Testis (tissue), 3 donors: ENCODE results near the gene SKA3. TPM values are rescaled to one million over a fixed set of nuclear protein-coding genes. Genes with fewer than 3 reads are reported as not detected.
"Not testable (repeated sequence)": the region's sequence is repeated elsewhere in the genome, so short reads cannot be mapped to it uniquely, and the experiment has no call there.

ENCODE experiments used
- DNase-seq: peaks from one replicate; pipeline ENCODE4 v3.0.0-alpha.2; 2019
- H3K27ac ChIP-seq, 2 donors: fragments of 200-600 bp; sonication (generic); one replicate each; pipeline ENCODE4 v1.5.1; 2019
- H3K27me3 ChIP-seq: fragments of 200-600 bp; sonication (generic); one replicate; pipeline ENCODE4 v1.5.1; 2019
- H3K36me3 ChIP-seq: fragments of 200-600 bp; sonication (generic); one replicate; pipeline ENCODE4 v1.5.1; 2017; ENCODE audit warnings: low read depth; ENCODE audit errors: missing control alignments
- H3K4me1 ChIP-seq: fragments of 200-600 bp; sonication (generic); one replicate; pipeline ENCODE4 v1.5.1; 2019
- H3K4me3 ChIP-seq, 2 donors: fragments of 200-600 bp; sonication (generic); one replicate each; pipeline ENCODE4 v1.5.1; 2017 to 2019
- H3K9me3 ChIP-seq: fragments of 200-600 bp; sonication (generic); one replicate; pipeline ENCODE4 v1.5.1; 2017
- CTCF ChIP-seq, 3 experiments: fragments of 450-650 bp in 2 of 3; fragments of 200-600 bp in 1 of 3; sonication (generic) in 1 of 3; IDR thresholded peaks; one replicate each; pipeline ENCODE4 v1.5.1; 2016 to 2019; ENCODE audit warnings: antibody characterized with exemption in 3 of 3, mild to moderate bottlenecking in 2 of 3, moderate library complexity in 1 of 3
- POLR2A ChIP-seq: fragments of 450-650 bp; IDR thresholded peaks from one replicate; pipeline ENCODE4 v1.6.1; 2017; ENCODE audit warnings: antibody characterized with exemption, mild to moderate bottlenecking, moderate library complexity
- WGBS, 2 donors: methylation state at CpG; one replicate each; pipeline ENCODE4 v1.1.5; 2018; 5-methylcytosine and 5-hydroxymethylcytosine counted together
- intact Hi-C: fragments of 100-400 bp; cut with DNase I; formaldehyde crosslinking; loops from one replicate; pipeline ENCODE4 v1.15.1; 2023; ENCODE audit warnings: low total_unique reads
- polyA plus RNA-seq: library from polyadenylated mRNA; stranded (reverse); fragments of 350-450 nt; fragmentation: Illumina TruSeq; extraction: RNeasy Lipid Tissue Mini Kit (QIAGEN cat#74804); gene quantifications from one replicate; pipeline ENCODE4 v1.2.3, GENCODE V29; 2014; ENCODE audit warnings: low read depth, low replicate concordance; ENCODE audit not compliant: insufficient read depth
- total RNA-seq, 2 donors: library from RNA; depleted of rRNA; stranded (reverse); fragments of >200 nt; gene quantifications; one replicate each; pipeline ENCODE4 v1.2.3, GENCODE V29; 2016

The SKA3 gene
- total and polyA plus RNA-seq, 3 donors from 2014 or later, result 8.1 to 11.7 (median 8.7) TPM

- no peak for DNase-seq
- no peaks in the 10 kb centered on the region for H3K27me3 ChIP-seq
- no peaks in the 10 kb centered on the region for H3K9me3 ChIP-seq
- WGBS, 2 donors, result 78 to 86% methylated on average over 3 of the region's 3 CpGs
- no peaks in the 10 kb centered on the region for H3K4me1 ChIP-seq
- no peak overlapping the region for H3K4me3 ChIP-seq
- TF ChIP-seq POLR2A (no peak), CTCF (IDR thresholded peaks at IDR 0.05) (no peak)
- intact Hi-C loops, result no loop called here
- no peaks in the 10 kb centered on the region for H3K36me3 ChIP-seq
- no peak overlapping the region for H3K27ac ChIP-seq
These were observed 26.6 kb upstream of the SKA3 start for GRCh38 chr13:21202767-21203531.

- H3K36me3 ChIP-seq, H3K4me1 ChIP-seq, H3K9me3 ChIP-seq, DNase-seq, intact Hi-C loops, H3K4me3 ChIP-seq, H3K27me3 ChIP-seq, H3K27ac ChIP-seq: not testable (repeated sequence)
These were observed 25.3 kb upstream of the SKA3 start for GRCh38 chr13:21201456-21202190.

GRCh38 chr13:21198391-21198790, 22.0 kb upstream of the SKA3 start:
- H3K27ac ChIP-seq, intact Hi-C loops, H3K27me3 ChIP-seq, H3K4me3 ChIP-seq, H3K36me3 ChIP-seq, DNase-seq, H3K4me1 ChIP-seq, H3K9me3 ChIP-seq: not testable (repeated sequence)
- 82 to 85% methylated on average over 2 to 4 of the region's 4 CpGs for WGBS, 2 donors

- H3K4me1 ChIP-seq, H3K27me3 ChIP-seq, H3K36me3 ChIP-seq, H3K9me3 ChIP-seq, intact Hi-C loops, DNase-seq, H3K4me3 ChIP-seq, H3K27ac ChIP-seq: not testable (repeated sequence)
- WGBS, 2 donors, result 87 to 93% methylated on average over 5 to 9 of the region's 9 CpGs
These were observed 21.4 kb upstream of the SKA3 start for GRCh38 chr13:21197606-21198225.

GRCh38 chr13:21194756-21195155, 18.4 kb upstream of the SKA3 start:
- H3K36me3 ChIP-seq, H3K27me3 ChIP-seq, intact Hi-C loops, H3K4me1 ChIP-seq, H3K27ac ChIP-seq, H3K9me3 ChIP-seq, DNase-seq, H3K4me3 ChIP-seq: not testable (repeated sequence)
- 77 to 78% methylated on average over 2 of the region's 2 CpGs for WGBS, 2 donors

- H3K9me3 ChIP-seq, H3K4me1 ChIP-seq, DNase-seq, H3K36me3 ChIP-seq, H3K27ac ChIP-seq, intact Hi-C loops, H3K27me3 ChIP-seq: not testable (repeated sequence)
- peak overlapping the region in 1 of 2 donors; percentile 21 for H3K4me3 ChIP-seq
- WGBS, 2 donors, result 76% methylated on average over 12 of the region's 35 CpGs; no CpG with 5 or more reads in 1 of the 2 donors
These were observed 10.1 kb upstream of the SKA3 start for GRCh38 chr13:21186410-21186809.

- intact Hi-C loops, result no loop called here
- no peak for TF ChIP-seq CTCF (IDR thresholded peaks at IDR 0.05)
- no peak for TF ChIP-seq POLR2A
- no peaks in the 10 kb centered on the region for H3K27me3 ChIP-seq
- peaks cover 5% of the 10 kb centered on the region for H3K4me1 ChIP-seq
- no peaks in the 10 kb centered on the region for H3K36me3 ChIP-seq
- no peak overlapping the region for H3K4me3 ChIP-seq
- no peaks in the 10 kb centered on the region for H3K9me3 ChIP-seq
- H3K27ac ChIP-seq, result no peak overlapping the region
- 63 to 91% methylated on average over 2 of the region's 2 CpGs for WGBS, 2 donors
- no peak for DNase-seq
These were observed 5.3 kb upstream of the SKA3 start for GRCh38 chr13:21181671-21182070.
